ENCODE measurements around the gene THBS2.

- TF ChIP-seq ZFP3 (CRISPR knock-in tag; IDR thresholded peaks at IDR 0.05) (no peak), SNAI2 (CRISPR knock-in tag; IDR thresholded peaks at IDR 0.05) (no peak), PATZ1 (CRISPR knock-in tag; IDR thresholded peaks at IDR 0.05; ENCODE audit: borderline replicate concordance) (no peak), BACH2 (CRISPR knock-in tag; IDR thresholded peaks at IDR 0.05; ENCODE audit: borderline replicate concordance) (no peak)
These were observed 8.8 kb downstream of the THBS2 start for GRCh38 chr6:169244684-169245383.
